NT2/D1 (cell line): ENCODE measurements around the gene AKAP6.

Experiments used
- SUZ12 ChIP-seq: IDR thresholded peaks from 2 replicates; pipeline ENCODE4 v1.6.1; 2011; ENCODE audit not compliant: insufficient read length, insufficient read depth; ENCODE audit errors: extremely low read depth
- YY1 ChIP-seq: IDR thresholded peaks from 2 replicates; pipeline ENCODE4 v1.6.1; 2011; ENCODE audit not compliant: insufficient read length, insufficient read depth

DNA sequence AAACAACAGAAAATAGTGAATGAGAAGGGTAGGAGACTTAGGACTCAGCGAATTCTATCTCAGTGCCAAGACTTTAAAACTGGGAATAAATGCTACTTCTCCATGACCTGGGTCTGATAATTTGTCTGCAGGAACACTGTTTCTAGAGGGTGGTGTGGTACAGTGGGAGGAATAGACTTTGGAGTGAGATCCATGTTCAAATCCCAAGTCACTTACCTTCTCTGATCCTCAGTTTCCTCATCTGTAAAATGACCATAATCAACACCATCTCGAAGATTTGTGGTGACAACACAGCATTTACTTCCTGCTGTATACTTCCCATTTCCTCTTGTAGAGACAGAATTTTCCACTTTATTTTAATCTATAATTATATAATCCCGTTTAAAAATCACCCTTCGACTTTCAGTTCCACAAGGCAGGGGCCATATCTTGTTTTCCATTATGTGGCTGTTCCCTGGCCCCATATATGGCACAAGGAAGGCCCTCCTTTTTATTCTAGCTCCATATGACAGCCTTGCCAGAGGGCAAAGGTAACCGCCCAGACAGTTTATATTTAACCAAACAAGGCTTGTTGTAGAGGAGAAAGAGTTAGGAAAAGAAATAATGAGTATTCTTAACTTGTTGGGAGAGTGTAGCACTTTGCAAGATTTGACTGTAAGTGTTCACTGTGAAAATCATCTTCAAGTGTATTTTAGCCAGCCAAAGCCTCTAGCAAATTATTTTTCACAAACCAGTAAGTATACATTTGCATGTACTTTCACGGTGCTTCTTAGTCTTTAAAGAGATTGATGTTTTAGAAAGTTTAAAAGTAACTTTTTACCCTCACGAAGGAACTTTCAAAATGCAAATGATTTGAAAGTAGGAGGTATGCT, 243.1 kb downstream of the AKAP6 start:
- TF ChIP-seq YY1 = no peak
- no peak for TF ChIP-seq SUZ12
